ENCODE results near the gene RNU5D-1.
A peak's percentile ranks its signal among the peaks of the same experiment; 100 is the strongest.

RNU5D-1 gene

GRCh38 chr1:44724955-44725698 lies 5.8 kb downstream of the RNU5D-1 start:
- DNase-seq (ENCODE audit: low spot score): no peak

GRCh38 chr1:44724296-44724954 lies 6.5 kb downstream of the RNU5D-1 start:
- no peak for DNase-seq (ENCODE audit: low spot score)

- DNase-seq (ENCODE audit: low spot score): no peak
Observed at GRCh38 chr1:44723496-44724295, 7.3 kb downstream of the RNU5D-1 start.

GRCh38 chr1:44723064-44723463 lies 7.9 kb downstream of the RNU5D-1 start:
- no peak for DNase-seq (ENCODE audit: low spot score)

GRCh38 chr1:44721485-44722361 lies 9.2 kb downstream of the RNU5D-1 start:
- DNase-seq (ENCODE audit: low spot score): peak; percentile 34

GRCh38 chr1:44720281-44720680 lies 10.7 kb downstream of the RNU5D-1 start:
- DNase-seq (ENCODE audit: low spot score): no peak

GRCh38 chr1:44719318-44719717 lies 11.7 kb downstream of the RNU5D-1 start:
- no peak for DNase-seq (ENCODE audit: low spot score)

- DNase-seq (ENCODE audit: low spot score): no peak
Observed at GRCh38 chr1:44718091-44718490, 12.9 kb downstream of the RNU5D-1 start.

- no peak for DNase-seq (ENCODE audit: low spot score)
Observed at GRCh38 chr1:44717653-44718052, 13.3 kb downstream of the RNU5D-1 start.

- DNase-seq (ENCODE audit: low spot score): no peak
Observed at GRCh38 chr1:44717156-44717555, 13.8 kb downstream of the RNU5D-1 start.

GRCh38 chr1:44714944-44715571 lies 15.9 kb downstream of the RNU5D-1 start:
- DNase-seq (ENCODE audit: low spot score): peak; percentile 74

GRCh38 chr1:44714532-44714931 lies 16.4 kb downstream of the RNU5D-1 start:
- no peak for DNase-seq (ENCODE audit: low spot score)

GRCh38 chr1:44713321-44713781 lies 17.6 kb downstream of the RNU5D-1 start:
- DNase-seq (ENCODE audit: low spot score): no peak

- DNase-seq (ENCODE audit: low spot score): peak; percentile 55
Observed at GRCh38 chr1:44707959-44708831, 22.8 kb downstream of the RNU5D-1 start.

- DNase-seq (ENCODE audit: low spot score): no peak
Observed at GRCh38 chr1:44707112-44707881, 23.7 kb downstream of the RNU5D-1 start.

GRCh38 chr1:44705938-44706337 lies 25.0 kb downstream of the RNU5D-1 start:
- DNase-seq (ENCODE audit: low spot score): no peak

GRCh38 chr1:44705470-44705869 lies 25.5 kb downstream of the RNU5D-1 start:
- no peak for DNase-seq (ENCODE audit: low spot score)

GRCh38 chr1:44701141-44701573 lies 29.8 kb downstream of the RNU5D-1 start:
- DNase-seq (ENCODE audit: low spot score): no peak

GRCh38 chr1:44700573-44700972 lies 30.4 kb downstream of the RNU5D-1 start:
- no peak for DNase-seq (ENCODE audit: low spot score)

Measured in hematopoietic multipotent progenitor cell treated with erythropoietin and hydrocortisone succinate and interleukin-3 and kit ligand, for 15 days (in vitro differentiated cells).